GM12878 (cell line): Measurements from ENCODE around the gene LSM6. TPM values are rescaled to one million over a fixed set of nuclear protein-coding genes. Genes with fewer than 3 reads are reported as not detected.

ENCODE experiments used
- ATAC-seq: fragments of 200-7000 bp; cut with Tn5 transposase; 3 replicates; pipeline ENCODE4 v1.9.1; 2020; ENCODE audit warnings: mild to moderate bottlenecking, moderate library complexity
- BruUV-seq: library from RNA; stranded (reverse); fragments of 400-500 nt; replicated peaks from 2 replicates; lab custom pipeline; 2021; lab: Mats Ljungman, UMichigan
- CTCF ChIA-PET: fragments of 300-600 bp; sonication (Branson Sonifier 250); formaldehyde crosslinking; extraction: SDS; loops from one replicate; lab custom pipeline; 2021; ENCODE audit warnings: inconsistent platforms; lab: Yijun Ruan, JAX
- POLR2A ChIA-PET: fragments of 350-600 bp; formaldehyde crosslinking; extraction: SDS; loops from one replicate; lab custom pipeline; 2021; ENCODE audit warnings: inconsistent platforms; lab: Charles Lee
- RAD21 ChIA-PET: fragments of 300-600 bp; sonication (Branson Sonifier 250); formaldehyde crosslinking; loops from one replicate; lab custom pipeline; 2023; ENCODE audit warnings: antibody characterized with exemption; ENCODE audit not compliant: unreplicated experiment; lab: Charles Lee
- SMC1A ChIA-PET: fragments of 300-600 bp; sonication (Branson Sonifier 250); formaldehyde crosslinking; loops from one replicate; lab custom pipeline; 2023; ENCODE audit not compliant: unreplicated experiment, uncharacterized antibody; lab: Charles Lee
- DNase-seq: peaks from one replicate; pipeline ENCODE4 v3.0.0-alpha.2; 2011; ENCODE audit warnings: low read depth, low spot score
- FAIRE-seq: peaks from 3 replicates; lab custom pipeline; 2011; peaks lifted over from hg19 to GRCh38; lab: Jason Lieb, UNC
- H2AFZ ChIP-seq: 2 replicates; pipeline ENCODE4 v1.6.0; 2011; ENCODE audit warnings: low read depth, low read length, control low read depth; ENCODE audit not compliant: control insufficient read depth
- H3K27ac ChIP-seq: 2 replicates; pipeline ENCODE4 v1.5.1; 2011; ENCODE audit warnings: control low read depth; ENCODE audit not compliant: control insufficient read depth, insufficient read depth
- H3K27me3 ChIP-seq, 2 experiments: replicated peaks in 1 of 2; 2 replicates each; pipeline versions ENCODE4 v1.6.0 to v1.6.1; 2011; ENCODE audit warnings: low read length in 1 of 2; ENCODE audit not compliant: control insufficient read depth in 2 of 2, insufficient read depth in 2 of 2
- H3K36me3 ChIP-seq, 2 experiments: 2 replicates each; pipeline ENCODE4 v1.5.1; 2011; ENCODE audit warnings: low read length in 1 of 2; ENCODE audit not compliant: control insufficient read depth in 2 of 2, insufficient read depth in 2 of 2
- H3K4me1 ChIP-seq: 2 replicates; pipeline ENCODE4 v1.6.1; 2011; ENCODE audit warnings: mild to moderate bottlenecking, low read length, moderate library complexity, mixed read lengths; ENCODE audit not compliant: control insufficient read depth, insufficient read depth
- H3K4me2 ChIP-seq: 2 replicates; pipeline ENCODE4 v1.6.0; 2011; ENCODE audit warnings: control low read depth; ENCODE audit not compliant: control insufficient read depth, insufficient read depth
- H3K4me3 ChIP-seq: fragments of 200-600 bp; sonication (generic); 2 replicates; pipeline ENCODE4 v1.5.1; 2016
- H3K79me2 ChIP-seq: 2 replicates; pipeline ENCODE4 v1.6.0; 2011; ENCODE audit warnings: low read length; ENCODE audit not compliant: control insufficient read depth, insufficient read depth
- H3K9ac ChIP-seq: 2 replicates; pipeline ENCODE4 v1.8.0; 2011; ENCODE audit warnings: low read length, control low read depth, mixed read lengths; ENCODE audit not compliant: control insufficient read depth, insufficient read depth
- H3K9me3 ChIP-seq: replicated peaks from 3 replicates; pipeline ENCODE4 v1.5.1; 2011; ENCODE audit warnings: mild to moderate bottlenecking, low read length; ENCODE audit not compliant: control insufficient read depth, insufficient read depth
- H4K20me1 ChIP-seq: 2 replicates; pipeline ENCODE4 v1.6.0; 2011; ENCODE audit not compliant: control insufficient read depth, insufficient read depth
- CREB1 ChIP-seq: IDR thresholded peaks from 2 replicates; pipeline ENCODE4 v1.6.1; 2012; ENCODE audit warnings: low read depth, mild to moderate bottlenecking, inconsistent platforms
- ETV6 ChIP-seq, 2 experiments: fragments of 450-650 bp in 1 of 2; IDR thresholded peaks in 1 of 2; conservative IDR thresholded peaks in 1 of 2; 2 replicates each; pipeline ENCODE4 v1.6.1; 2014; ENCODE audit warnings: antibody characterized with exemption in 1 of 2, borderline replicate concordance in 1 of 2, low read depth in 1 of 2, mild to moderate bottlenecking in 1 of 2, moderate library complexity in 1 of 2
- FOXM1 ChIP-seq: IDR thresholded peaks from 2 replicates; pipeline ENCODE4 v1.6.1; 2012; ENCODE audit warnings: low read depth, mild to moderate bottlenecking, inconsistent platforms, low read length, moderate library complexity
- JUNB ChIP-seq: IDR thresholded peaks from 2 replicates; pipeline ENCODE4 v1.6.1; 2016; ENCODE audit warnings: antibody characterized with exemption, mild to moderate bottlenecking
- NFIC ChIP-seq: IDR thresholded peaks from 2 replicates; pipeline ENCODE4 v1.6.1; 2012; ENCODE audit warnings: low read depth, mild to moderate bottlenecking, inconsistent platforms, low read length, moderate library complexity
- TCF3 ChIP-seq: IDR thresholded peaks from 2 replicates; pipeline ENCODE4 v1.6.1; 2012; ENCODE audit warnings: low read depth, mild to moderate bottlenecking, low read length, borderline replicate concordance; ENCODE audit not compliant: insufficient read depth
- WGBS: methylation state at CpG from one replicate; pipeline ENCODE4 v1.1.6; 2016; ENCODE audit warnings: low lambda C conversion rate; ENCODE audit not compliant: insufficient replicate concordance, insufficient coverage; ENCODE audit errors: missing lambda C conversion rate; 5-methylcytosine and 5-hydroxymethylcytosine counted together
- in situ Hi-C: fragments of 300-500 bp; cut with MboI; formaldehyde crosslinking; loops from 9 replicates; pipeline ENCODE4 v1.14.3; 2018; ENCODE audit warnings: mixed read lengths
- intact Hi-C: fragments of 100-400 bp; cut with micrococcal nuclease; formaldehyde crosslinking; loops from one replicate; pipeline ENCODE4 v1.14.2; 2022; ENCODE audit not compliant: unreplicated experiment
- polyA plus RNA-seq, 11 experiments: library from polyadenylated mRNA; depleted of rRNA in 4 of 11; unstranded in 6 of 11; stranded (reverse) in 5 of 11; fragments of >200 nt; fragmentation: Nextera tagmentation in 4 of 11; fragmentation: Illumina TruSeq in 1 of 11; extraction: Ambion mirVana in 4 of 11; extraction: Trizol in 1 of 11; gene quantifications; 1 replicate in 1 of 11; 2 replicates in 10 of 11; pipeline versions ENCODE4 v1.2.1 to v1.2.3, GENCODE V29; 2011 to 2016; ENCODE audit warnings: inconsistent platforms in 2 of 11, missing spikeins in 2 of 11, low read depth in 1 of 11
- total RNA-seq, 4 experiments: library from RNA; depleted of rRNA in 3 of 4; stranded (reverse); fragments of >200 nt in 3 of 4; fragmentation: Illumina TruSeq in 1 of 4; extraction: Trizol in 1 of 4; gene quantifications; 2 replicates each; pipeline versions ENCODE4 v1.2.1 to v1.2.3, GENCODE V29; 2013 to 2021
- TF ChIP-seq, protein P1 (sequence below): fragments of 450-650 bp; IDR thresholded peaks from 2 replicates; pipeline ENCODE4 v1.6.1; 2018; ENCODE audit warnings: mild to moderate bottlenecking, low read depth, moderate library complexity; ENCODE audit not compliant: partially characterized antibody
- TF ChIP-seq, protein P2 (sequence below): IDR thresholded peaks from 2 replicates; pipeline ENCODE4 v1.6.1; 2012; ENCODE audit warnings: low read length, inconsistent platforms

Gene LSM6
- total and polyA plus RNA-seq, 10 of the 15 experiments (the other 5 are each of a cell fraction or from before 2014, with no cell fraction given): 68.0 to 282 (median 229) TPM

DNA sequence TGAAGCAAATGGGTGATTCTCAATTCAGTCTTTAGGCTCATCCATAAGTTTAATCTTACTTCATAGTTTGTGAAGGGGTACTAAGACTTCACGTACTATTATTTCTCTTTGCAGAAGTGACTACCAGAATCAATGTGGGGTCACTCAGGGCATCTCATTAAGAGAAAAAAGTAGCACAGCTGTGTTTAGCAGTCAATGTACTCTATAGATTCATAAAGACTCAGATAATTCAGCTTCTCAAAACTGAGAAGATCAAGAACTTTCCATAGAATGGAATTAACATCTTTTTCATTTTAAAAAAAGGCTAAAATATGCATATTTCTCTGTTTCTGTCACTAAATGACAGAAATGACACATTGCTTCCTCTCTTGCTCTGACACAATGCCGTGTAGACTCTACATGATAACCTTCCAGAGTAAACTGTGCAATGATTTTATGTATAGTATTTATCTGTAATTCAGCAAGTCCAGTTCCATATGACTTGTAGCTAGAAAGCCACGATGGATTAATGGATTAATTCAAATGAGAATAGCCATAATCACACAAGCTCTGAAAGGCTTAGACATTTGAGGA is 20.3 kb upstream of the LSM6 start:
- ChIA-PET SMC1A (interaction anchor here (1.0 to 1.9 kb wide), 7 partner anchors 9 to 116 kb away, joined by 3 to 7 read pairs (median 4); no protein-coding TSS in a partner anchor), RAD21 (interaction anchor here (0.6 kb wide), 1 partner anchor 96 kb away, joined by 3 read pairs; no protein-coding TSS in a partner anchor), POLR2A (interaction anchor here (0.6 to 0.7 kb wide), 3 partner anchors 96 to 449 kb away, joined by 5 to 8 read pairs (median 6); no protein-coding TSS in a partner anchor), CTCF (interaction anchor here (0.9 to 1.2 kb wide), 4 partner anchors 21 to 61 kb away, joined by 3 to 4 read pairs (median 3); no protein-coding TSS in a partner anchor)
- Histone ChIP-seq H3K36me3 (no peaks in the 10 kb centered on the region), H4K20me1 (no peaks in the 10 kb centered on the region), H3K27me3 (no peaks in the 10 kb centered on the region), H2AFZ (peak overlapping the region; percentile 24), H3K9me3 (no peaks in the 10 kb centered on the region; the same call in 1 of the 3 replicates), H3K79me2 (no peaks in the 10 kb centered on the region), H3K4me2 (no peak overlapping the region), H3K4me1 (peaks cover 19% of the 10 kb centered on the region), H3K9ac (no peak overlapping the region), H3K4me3 (no peak overlapping the region), H3K27ac (no peak overlapping the region)
- WGBS: 3% methylated on average over 3 of the region's 3 CpGs
- ATAC-seq (peak; percentile 27), DNase-seq (no peak), FAIRE-seq (no peak)
- in situ Hi-C loops (no loop called here), intact Hi-C loops (no loop called here)
- TF ChIP-seq TCF3 (no peak), ETV6 (conservative IDR thresholded peaks at IDR 0.05 in 1 of 2, IDR thresholded peaks at IDR 0.05 in 1 of 2; ENCODE audit: borderline replicate concordance in 1 of 2, low read depth in 1 of 2) (peak in 1 of 2 experiments; percentile 54; a peak in 1 of 4 replicates), CREB1 (0 out of 2 replicates have a peak, but pooled peaks have one; percentile 28), JUNB (peak; percentile 87), FOXM1 (no peak), NFIC (peak; percentile 46; the same call in 1 of the 2 replicates)
- TF ChIP-seq, protein P1, sequence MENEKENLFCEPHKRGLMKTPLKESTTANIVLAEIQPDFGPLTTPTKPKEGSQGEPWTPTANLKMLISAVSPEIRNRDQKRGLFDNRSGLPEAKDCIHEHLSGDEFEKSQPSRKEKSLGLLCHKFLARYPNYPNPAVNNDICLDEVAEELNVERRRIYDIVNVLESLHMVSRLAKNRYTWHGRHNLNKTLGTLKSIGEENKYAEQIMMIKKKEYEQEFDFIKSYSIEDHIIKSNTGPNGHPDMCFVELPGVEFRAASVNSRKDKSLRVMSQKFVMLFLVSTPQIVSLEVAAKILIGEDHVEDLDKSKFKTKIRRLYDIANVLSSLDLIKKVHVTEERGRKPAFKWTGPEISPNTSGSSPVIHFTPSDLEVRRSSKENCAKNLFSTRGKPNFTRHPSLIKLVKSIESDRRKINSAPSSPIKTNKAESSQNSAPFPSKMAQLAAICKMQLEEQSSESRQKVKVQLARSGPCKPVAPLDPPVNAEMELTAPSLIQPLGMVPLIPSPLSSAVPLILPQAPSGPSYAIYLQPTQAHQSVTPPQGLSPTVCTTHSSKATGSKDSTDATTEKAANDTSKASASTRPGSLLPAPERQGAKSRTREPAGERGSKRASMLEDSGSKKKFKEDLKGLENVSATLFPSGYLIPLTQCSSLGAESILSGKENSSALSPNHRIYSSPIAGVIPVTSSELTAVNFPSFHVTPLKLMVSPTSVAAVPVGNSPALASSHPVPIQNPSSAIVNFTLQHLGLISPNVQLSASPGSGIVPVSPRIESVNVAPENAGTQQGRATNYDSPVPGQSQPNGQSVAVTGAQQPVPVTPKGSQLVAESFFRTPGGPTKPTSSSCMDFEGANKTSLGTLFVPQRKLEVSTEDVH: no peak
- TF ChIP-seq, protein P2, sequence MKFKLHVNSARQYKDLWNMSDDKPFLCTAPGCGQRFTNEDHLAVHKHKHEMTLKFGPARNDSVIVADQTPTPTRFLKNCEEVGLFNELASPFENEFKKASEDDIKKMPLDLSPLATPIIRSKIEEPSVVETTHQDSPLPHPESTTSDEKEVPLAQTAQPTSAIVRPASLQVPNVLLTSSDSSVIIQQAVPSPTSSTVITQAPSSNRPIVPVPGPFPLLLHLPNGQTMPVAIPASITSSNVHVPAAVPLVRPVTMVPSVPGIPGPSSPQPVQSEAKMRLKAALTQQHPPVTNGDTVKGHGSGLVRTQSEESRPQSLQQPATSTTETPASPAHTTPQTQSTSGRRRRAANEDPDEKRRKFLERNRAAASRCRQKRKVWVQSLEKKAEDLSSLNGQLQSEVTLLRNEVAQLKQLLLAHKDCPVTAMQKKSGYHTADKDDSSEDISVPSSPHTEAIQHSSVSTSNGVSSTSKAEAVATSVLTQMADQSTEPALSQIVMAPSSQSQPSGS: 0 out of 2 replicates have a peak, but pooled peaks have one; percentile 37
- BruUV-seq: no TSS peak
